Measurements from ENCODE around the gene GCHFR.

GRCh38 chr15:40803688-40804087 lies 39.8 kb downstream of the GCHFR start:
- TF ChIP-seq CTCF (IDR thresholded peaks at IDR 0.05; ENCODE audit: extremely low read depth in 1 of 2, insufficient read depth in 1 of 2, low read depth in 1 of 2, low read length in 2 of 2) (no peak), MAX (IDR thresholded peaks at IDR 0.05; ENCODE audit: insufficient read depth, insufficient read length) (no peak), EZH2 (IDR thresholded peaks at IDR 0.05; ENCODE audit: borderline replicate concordance, low read depth, low read length, severe bottlenecking) (no peak)
